GM18498 (cell line): ENCODE measurements around the gene TNFRSF19.
A peak's percentile ranks its signal among the peaks of the same experiment; 100 is the strongest.
"Not testable (repeated sequence)": the region's sequence is repeated elsewhere in the genome, so short reads cannot be mapped to it uniquely, and the experiment has no call there.

Experiments
- ATAC-seq: cut with Tn5 transposase; IDR thresholded peaks from one replicate; pipeline ENCODE4 v1.9.1; 2021; ENCODE audit warnings: mild to moderate bottlenecking, moderate library complexity; ENCODE audit not compliant: unreplicated experiment

The TNFRSF19 gene

DNA sequence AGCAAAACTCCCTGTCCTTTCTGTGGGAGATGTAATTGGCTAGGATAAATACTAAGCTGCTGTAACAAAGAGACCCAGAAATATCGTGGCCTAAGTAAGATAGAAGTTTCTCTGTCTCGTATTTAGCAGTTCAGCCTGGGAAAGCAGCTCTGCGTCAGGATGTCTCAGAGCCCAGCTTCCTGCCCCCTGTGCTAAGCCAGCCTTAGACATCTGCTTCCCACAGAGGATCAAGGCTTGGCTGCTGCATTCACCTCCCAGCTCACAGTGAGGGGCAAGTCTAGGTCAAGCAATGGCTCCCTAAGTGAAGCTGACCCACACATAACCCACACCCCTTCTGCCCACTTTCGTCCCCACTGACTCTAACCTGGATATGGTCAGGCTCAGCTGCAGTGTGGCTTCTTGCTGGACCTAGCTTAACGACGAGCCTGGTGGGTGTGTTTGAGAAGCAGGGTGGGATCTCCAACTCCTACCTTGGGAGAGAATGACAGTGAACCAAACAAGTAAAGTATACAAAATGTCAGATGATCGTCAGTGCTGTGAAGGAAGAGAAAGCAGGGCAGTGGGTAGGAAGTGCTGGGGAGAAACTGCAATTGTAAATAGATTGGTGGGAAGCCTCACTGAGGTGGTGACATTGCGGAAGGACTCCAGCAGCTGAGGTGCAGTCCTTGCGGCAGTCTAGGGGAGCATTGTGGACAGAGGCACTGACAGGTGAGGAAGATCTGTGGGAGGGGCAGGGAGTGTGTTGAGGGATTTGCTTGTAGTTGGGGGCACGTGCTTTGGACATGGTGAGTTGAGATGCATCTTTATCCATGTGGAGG is 82.9 kb downstream of the TNFRSF19 start:
- no peak for ATAC-seq

GRCh38 chr13:23654111-23655110 is 84.2 kb downstream of the TNFRSF19 start:
- no peak for ATAC-seq

DNA sequence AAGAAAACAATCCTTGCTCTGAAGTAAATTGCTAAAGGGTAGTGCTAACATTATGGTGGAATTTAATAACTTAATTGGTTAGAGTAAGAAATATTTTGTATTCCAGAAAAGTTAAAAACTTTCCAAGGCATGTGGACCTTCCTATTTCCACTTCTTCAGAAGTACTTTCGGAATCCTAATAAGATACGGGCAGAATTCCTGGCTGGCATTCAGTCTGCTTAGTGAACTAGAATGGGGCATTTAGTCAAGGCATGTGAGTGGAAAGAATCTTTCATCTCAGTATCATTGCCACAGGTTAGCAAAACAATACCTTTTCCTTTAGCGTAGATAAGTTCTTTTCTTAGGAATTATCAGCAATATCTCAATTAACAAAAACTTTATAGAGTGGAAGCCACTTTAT is 85.1 kb downstream of the TNFRSF19 start:
- no peak for ATAC-seq

DNA sequence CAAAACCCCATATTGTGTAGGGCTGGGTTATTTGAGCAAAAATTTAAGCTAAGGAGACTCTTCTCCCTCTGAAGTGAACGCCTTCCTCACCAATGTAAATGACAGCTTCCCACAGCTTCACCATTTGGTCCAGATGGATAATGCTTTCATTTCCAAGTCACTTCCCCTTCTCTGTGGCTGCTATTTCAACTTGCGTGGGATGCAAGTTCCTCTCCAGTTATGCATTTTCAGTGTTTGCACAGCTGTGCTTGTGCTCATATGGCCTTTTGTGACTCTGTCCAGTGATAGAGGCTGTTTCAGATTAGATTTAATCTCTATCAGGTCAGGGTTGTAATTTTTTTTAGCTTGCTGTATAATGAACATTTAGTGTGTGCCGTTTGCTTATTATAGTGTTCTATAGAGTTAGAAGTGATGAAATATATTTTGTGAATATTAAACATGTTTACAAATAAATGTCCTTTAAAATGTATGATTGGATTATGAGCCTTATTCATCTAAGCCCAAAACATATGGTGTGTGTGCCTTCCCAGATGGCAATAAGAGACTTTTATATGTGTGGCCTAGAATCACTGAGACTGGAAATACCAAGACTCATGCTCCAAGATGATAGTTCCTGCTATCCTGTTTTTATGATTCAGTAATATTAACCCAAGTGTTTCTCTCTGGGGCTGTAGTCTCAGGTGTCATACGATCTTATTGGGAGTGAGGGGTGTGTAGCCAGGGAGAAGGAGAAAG is 86.6 kb downstream of the TNFRSF19 start:
- peak; percentile 58 for ATAC-seq

DNA sequence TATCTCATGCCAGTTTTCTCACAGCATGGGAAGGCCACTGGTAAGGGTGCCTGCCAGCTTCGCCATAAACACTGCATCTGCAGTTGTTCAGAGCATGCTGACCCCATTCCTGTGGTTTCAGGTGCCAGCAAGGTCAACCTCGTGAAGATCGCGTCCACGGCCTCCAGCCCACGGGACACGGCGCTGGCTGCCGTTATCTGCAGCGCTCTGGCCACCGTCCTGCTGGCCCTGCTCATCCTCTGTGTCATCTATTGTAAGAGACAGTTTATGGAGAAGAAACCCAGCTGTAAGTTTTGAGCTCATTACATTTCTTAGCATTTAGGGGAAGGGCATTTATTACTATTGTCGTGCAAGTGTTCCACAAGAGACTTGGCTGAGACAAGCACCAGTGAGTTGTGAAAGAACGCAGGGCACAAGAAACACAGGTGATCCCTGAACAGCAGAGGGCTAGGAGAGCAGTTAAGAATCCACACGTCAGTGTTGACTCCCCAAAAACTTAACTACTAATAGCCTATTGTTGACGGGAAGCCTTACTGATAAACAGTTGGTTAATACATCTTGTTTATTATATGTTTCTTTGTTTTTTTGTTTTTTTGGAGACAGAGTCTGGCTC is 88.8 kb downstream of the TNFRSF19 start:
- no peak for ATAC-seq

- no peak for ATAC-seq
Observed at GRCh38 chr13:23660249-23660648, 90.0 kb downstream of the TNFRSF19 start.

GRCh38 chr13:23666582-23666981 is 96.4 kb downstream of the TNFRSF19 start:
- ATAC-seq = no peak

- ATAC-seq = no peak
Observed at GRCh38 chr13:23667750-23668149, 97.5 kb downstream of the TNFRSF19 start.

DNA sequence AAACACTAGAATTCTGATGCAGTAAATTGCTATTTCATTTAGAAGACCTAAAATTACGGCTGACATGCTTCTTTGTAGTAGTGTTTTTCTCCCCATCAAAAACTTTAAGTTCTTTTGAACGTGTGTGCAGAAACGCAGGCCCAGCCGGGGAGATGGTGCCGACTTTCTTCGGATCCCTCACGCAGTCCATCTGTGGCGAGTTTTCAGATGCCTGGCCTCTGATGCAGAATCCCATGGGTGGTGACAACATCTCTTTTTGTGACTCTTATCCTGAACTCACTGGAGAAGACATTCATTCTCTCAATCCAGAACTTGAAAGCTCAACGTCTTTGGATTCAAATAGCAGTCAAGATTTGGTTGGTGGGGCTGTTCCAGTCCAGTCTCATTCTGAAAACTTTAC is 98.3 kb downstream of the TNFRSF19 start:
- no peak for ATAC-seq

DNA sequence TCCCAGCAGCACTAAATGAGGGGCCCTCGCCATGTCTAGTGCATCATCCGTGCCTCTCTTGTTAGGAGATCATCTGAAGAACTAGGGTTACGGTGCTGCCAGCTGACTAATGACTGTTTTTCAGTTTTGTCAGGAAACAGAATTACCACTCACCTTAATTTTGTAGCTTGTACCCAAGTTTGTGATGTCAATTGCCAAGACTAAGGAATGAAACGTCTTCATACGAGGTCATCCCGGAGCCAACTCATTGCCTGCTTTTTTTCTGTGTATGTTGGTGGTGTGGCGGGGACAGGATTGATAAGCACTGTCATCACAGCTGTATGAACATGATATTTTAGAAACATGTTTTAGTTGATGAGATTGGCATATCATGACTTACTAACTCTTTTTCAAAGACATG is 100.6 kb downstream of the TNFRSF19 start:
- no peak for ATAC-seq

GRCh38 chr13:23671377-23671776 is 101.2 kb downstream of the TNFRSF19 start:
- ATAC-seq = no peak

GRCh38 chr13:23671897-23672296 is 101.7 kb downstream of the TNFRSF19 start:
- no peak for ATAC-seq

DNA sequence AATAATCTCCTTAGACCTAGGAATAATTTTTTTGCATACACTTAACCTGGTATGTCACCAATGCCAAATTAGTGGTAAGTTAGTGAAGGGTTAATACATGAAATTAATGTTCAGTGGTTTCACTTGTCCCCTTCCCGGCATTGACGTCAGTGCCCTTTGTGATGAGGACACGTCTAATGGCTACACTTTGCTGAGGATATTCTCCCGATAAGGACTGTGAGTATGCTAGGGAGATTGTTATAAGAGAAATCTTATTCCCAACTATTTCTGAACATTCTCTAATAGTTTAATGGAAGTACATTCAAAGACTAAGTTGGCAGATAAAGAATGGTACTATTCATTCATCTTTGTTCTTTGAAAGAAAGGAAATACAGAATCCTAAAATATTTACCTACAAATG is 102.4 kb downstream of the TNFRSF19 start:
- no peak for ATAC-seq

DNA sequence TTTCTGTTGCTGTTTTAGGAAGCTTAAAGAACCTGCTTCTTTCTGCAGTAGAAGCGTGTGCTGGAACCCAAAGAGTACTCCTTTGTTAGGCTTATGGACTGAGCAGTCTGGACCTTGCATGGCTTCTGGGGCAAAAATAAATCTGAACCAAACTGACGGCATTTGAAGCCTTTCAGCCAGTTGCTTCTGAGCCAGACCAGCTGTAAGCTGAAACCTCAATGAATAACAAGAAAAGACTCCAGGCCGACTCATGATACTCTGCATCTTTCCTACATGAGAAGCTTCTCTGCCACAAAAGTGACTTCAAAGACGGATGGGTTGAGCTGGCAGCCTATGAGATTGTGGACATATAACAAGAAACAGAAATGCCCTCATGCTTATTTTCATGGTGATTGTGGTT is 103.1 kb downstream of the TNFRSF19 start:
- ATAC-seq = no peak

- no peak for ATAC-seq
Observed at GRCh38 chr13:23673867-23674605, 103.8 kb downstream of the TNFRSF19 start.

DNA sequence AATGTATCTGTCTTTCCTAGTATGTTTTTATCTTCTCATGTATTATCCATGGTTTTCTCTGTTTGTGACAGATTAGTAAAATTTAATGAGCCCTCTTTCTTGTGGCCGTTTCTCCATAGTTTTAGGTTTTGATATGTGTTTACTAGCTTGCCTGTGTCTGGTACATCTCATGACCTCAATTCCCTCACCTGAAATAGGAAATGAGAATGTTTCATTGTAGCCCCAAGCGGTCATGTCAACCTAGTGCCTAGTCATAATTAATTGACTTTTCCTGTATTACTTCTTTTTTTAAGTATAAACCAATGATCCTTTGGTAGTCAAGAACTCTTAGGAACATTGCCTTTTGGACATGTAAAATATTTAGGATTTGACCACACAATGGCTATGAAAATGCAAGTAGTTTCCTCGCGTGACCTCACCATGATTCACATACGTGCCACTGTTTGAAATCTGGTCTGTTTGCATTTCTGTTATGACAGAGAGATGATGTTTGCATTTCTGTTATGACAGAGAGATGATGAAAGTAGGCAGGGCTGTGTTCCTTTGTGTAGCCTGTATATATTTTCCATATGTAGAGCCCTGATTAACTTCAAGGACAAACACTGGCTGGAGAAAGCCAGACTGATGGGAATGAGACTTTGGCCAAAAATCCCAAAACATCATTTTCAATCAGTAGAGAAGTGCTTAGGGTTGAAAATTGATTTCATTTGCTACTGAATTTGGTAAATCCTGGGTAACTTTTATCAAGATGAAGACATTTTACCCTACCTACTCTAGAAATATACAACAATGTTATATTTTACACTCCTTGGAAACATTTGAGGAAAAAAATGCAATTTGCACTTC is 104.8 kb downstream of the TNFRSF19 start:
- ATAC-seq = no peak

GRCh38 chr13:23677679-23678288 is 107.6 kb downstream of the TNFRSF19 start:
- ATAC-seq = not testable (repeated sequence)

DNA sequence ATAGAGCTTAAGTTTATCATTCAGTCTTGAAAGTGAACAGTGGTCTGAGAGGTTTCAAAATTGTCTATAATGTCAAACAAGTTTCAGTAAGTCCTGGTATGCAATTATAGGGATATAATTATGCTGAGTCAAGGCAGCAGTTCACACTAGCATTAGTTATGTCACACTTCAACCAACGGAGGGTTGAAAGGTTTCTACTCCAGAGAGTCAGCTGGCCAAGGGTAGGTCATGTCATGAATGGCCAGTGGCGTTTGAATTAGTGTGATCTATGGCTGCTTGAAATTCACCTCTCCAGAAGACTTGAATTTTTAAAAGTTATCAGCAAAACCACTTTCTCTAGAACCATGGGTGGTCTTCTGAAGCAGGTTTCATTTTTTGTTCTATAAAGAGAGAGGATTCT is 108.6 kb downstream of the TNFRSF19 start:
- no peak for ATAC-seq

DNA sequence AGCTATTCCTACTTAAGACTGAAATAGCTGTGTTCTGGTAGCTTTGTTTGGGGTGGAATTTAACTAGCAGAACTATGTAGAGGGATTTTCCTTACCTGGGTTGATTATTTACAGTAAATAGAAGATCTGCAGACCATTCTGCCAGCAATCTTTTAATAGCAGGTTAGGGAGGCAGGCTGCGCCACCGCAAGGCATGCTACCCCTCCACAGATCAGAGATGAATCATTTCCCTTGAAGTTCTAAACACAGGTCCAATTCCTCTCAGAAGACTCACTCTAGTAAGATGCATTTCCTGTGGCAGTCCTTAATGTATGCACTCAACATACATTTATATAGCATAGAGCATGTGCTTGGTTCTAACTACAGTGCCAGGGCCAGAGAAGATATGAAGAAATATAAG is 109.0 kb downstream of the TNFRSF19 start:
- no peak for ATAC-seq
